Measurements from ENCODE around the gene DNTT. TPM values are rescaled to one million over a fixed set of nuclear protein-coding genes. Genes with fewer than 3 reads are reported as not detected.

DNTT gene
- polyA plus RNA-seq, 1 donor, result not detected

GRCh38 chr10:96384506-96384905 lies 80.3 kb downstream of the DNTT start:
- DNase-seq, result no peak

- no peak for DNase-seq
Measured at GRCh38 chr10:96387161-96387560, 82.9 kb downstream of the DNTT start.

GRCh38 chr10:96387601-96388000 lies 83.4 kb downstream of the DNTT start:
- DNase-seq, result no peak

Other genes with a start within 250 kb of the DNTT start
- gene ZNF518A, start 174.1 kb upstream of the DNTT start, polyA plus RNA-seq (ENCODE audit: insufficient read length), result 21.5 TPM
- gene BLNK, start 32.9 kb upstream of the DNTT start, polyA plus RNA-seq (ENCODE audit: insufficient read length), result 3.4 TPM
- gene OPALIN, start 54.6 kb downstream of the DNTT start, polyA plus RNA-seq (ENCODE audit: insufficient read length), result not detected
- gene TLL2, start 209.5 kb downstream of the DNTT start, polyA plus RNA-seq (ENCODE audit: insufficient read length), result 0.72 TPM